Neural progenitor cell (in vitro differentiated cells): ENCODE results near the gene CRIM1. TPM values are rescaled to one million over a fixed set of nuclear protein-coding genes. Genes with fewer than 3 reads are reported as not detected.
A peak's percentile ranks its signal among the peaks of the same experiment; 100 is the strongest.

ENCODE experiments used
- DNase-seq: peaks from one replicate; pipeline ENCODE4 v3.0.0-alpha.2; 2016; ENCODE audit warnings: low spot score
- H2AFZ ChIP-seq: fragments of 200-600 bp; sonication (generic); replicated peaks from 2 replicates; pipeline ENCODE4 v1.6.1; 2016; ENCODE audit warnings: antibody characterized with exemption
- H3F3A ChIP-seq: fragments of 200-600 bp; sonication (generic); 2 replicates; pipeline ENCODE4 v1.6.1; 2016; ENCODE audit warnings: antibody characterized with exemption, low read depth
- H3K27ac ChIP-seq: fragments of 200-600 bp; sonication (generic); 2 replicates; pipeline ENCODE4 v1.5.1; 2016; ENCODE audit warnings: mild to moderate bottlenecking
- H3K27me3 ChIP-seq: fragments of 200-600 bp; sonication (generic); 2 replicates; pipeline ENCODE4 v1.6.1; 2016; ENCODE audit warnings: mild to moderate bottlenecking, moderate library complexity
- H3K36me3 ChIP-seq: fragments of 200-600 bp; sonication (generic); 2 replicates; pipeline ENCODE4 v1.5.1; 2016
- H3K4me1 ChIP-seq: fragments of 200-600 bp; sonication (generic); 2 replicates; pipeline ENCODE4 v1.6.1; 2016; ENCODE audit warnings: mixed run types
- H3K4me2 ChIP-seq: fragments of 200-600 bp; sonication (generic); 2 replicates; pipeline ENCODE4 v1.6.1; 2016
- H3K4me3 ChIP-seq: fragments of 200-600 bp; sonication (generic); 2 replicates; pipeline ENCODE4 v1.5.1; 2016
- H3K79me2 ChIP-seq: fragments of 200-600 bp; sonication (generic); 2 replicates; pipeline ENCODE4 v1.6.1; 2016; ENCODE audit warnings: low read depth
- H3K9ac ChIP-seq: fragments of 200-600 bp; sonication (generic); 2 replicates; pipeline ENCODE4 v1.6.1; 2016
- H3K9me3 ChIP-seq: fragments of 200-600 bp; sonication (generic); 2 replicates; pipeline ENCODE4 v1.5.1; 2016; ENCODE audit warnings: low read depth
- H4K20me1 ChIP-seq: fragments of 200-600 bp; sonication (generic); 2 replicates; pipeline ENCODE4 v1.6.1; 2016; ENCODE audit warnings: low read depth
- H3K27ac Mint-ChIP-seq: 3 replicates; pipeline ENCODE4 v1.8.0; 2021; ENCODE audit warnings: mixed read lengths
- H3K27me3 Mint-ChIP-seq: 2 replicates; pipeline ENCODE4 v1.8.0; 2022; ENCODE audit warnings: low read depth, mild to moderate bottlenecking, inconsistent platforms, moderate library complexity, mixed read lengths; ENCODE audit not compliant: insufficient read depth
- H3K36me3 Mint-ChIP-seq: 3 replicates; pipeline ENCODE4 v1.8.0; 2021; ENCODE audit warnings: mixed read lengths
- H3K4me1 Mint-ChIP-seq: 3 replicates; pipeline ENCODE4 v1.8.0; 2021; ENCODE audit warnings: mixed read lengths
- H3K4me3 Mint-ChIP-seq: 3 replicates; pipeline ENCODE4 v1.8.0; 2021; ENCODE audit warnings: mild to moderate bottlenecking, moderate library complexity, mixed read lengths
- H3K9me3 Mint-ChIP-seq: 3 replicates; pipeline ENCODE4 v1.8.0; 2020; ENCODE audit warnings: mixed read lengths
- EZH2 ChIP-seq: fragments of 200-600 bp; sonication (generic); IDR thresholded peaks from 2 replicates; pipeline ENCODE4 v1.6.1; 2017; ENCODE audit warnings: antibody characterized with exemption, mild to moderate bottlenecking, moderate library complexity
- EZH2phosphoT487 ChIP-seq: fragments of 200-600 bp; sonication (generic); IDR thresholded peaks from 2 replicates; pipeline ENCODE4 v1.6.1; 2017; ENCODE audit warnings: antibody characterized with exemption
- total RNA-seq: library from RNA; depleted of rRNA; stranded (reverse); fragments of >200 nt; gene quantifications from 2 replicates; pipeline ENCODE4 v1.2.3, GENCODE V29; 2015; ENCODE audit warnings: low replicate concordance
- TF ChIP-seq, protein P1 (sequence below): fragments of 200-600 bp; sonication (generic); IDR thresholded peaks from 2 replicates; pipeline ENCODE4 v1.5.1; 2017; ENCODE audit warnings: antibody characterized with exemption, mild to moderate bottlenecking

Gene CRIM1
- total RNA-seq, 1 donor from 2014 or later, result 4.9 TPM

GRCh38 chr2:36410681-36411080 is 55.1 kb downstream of the CRIM1 start:
- no peak overlapping the region for H3K4me2 ChIP-seq
- H3K4me3 ChIP-seq, result no peak overlapping the region
- H3K27me3 ChIP-seq, result no peaks in the 10 kb centered on the region
- TF ChIP-seq EZH2 (no peak), EZH2phosphoT487 (no peak)
- TF ChIP-seq, protein P1, sequence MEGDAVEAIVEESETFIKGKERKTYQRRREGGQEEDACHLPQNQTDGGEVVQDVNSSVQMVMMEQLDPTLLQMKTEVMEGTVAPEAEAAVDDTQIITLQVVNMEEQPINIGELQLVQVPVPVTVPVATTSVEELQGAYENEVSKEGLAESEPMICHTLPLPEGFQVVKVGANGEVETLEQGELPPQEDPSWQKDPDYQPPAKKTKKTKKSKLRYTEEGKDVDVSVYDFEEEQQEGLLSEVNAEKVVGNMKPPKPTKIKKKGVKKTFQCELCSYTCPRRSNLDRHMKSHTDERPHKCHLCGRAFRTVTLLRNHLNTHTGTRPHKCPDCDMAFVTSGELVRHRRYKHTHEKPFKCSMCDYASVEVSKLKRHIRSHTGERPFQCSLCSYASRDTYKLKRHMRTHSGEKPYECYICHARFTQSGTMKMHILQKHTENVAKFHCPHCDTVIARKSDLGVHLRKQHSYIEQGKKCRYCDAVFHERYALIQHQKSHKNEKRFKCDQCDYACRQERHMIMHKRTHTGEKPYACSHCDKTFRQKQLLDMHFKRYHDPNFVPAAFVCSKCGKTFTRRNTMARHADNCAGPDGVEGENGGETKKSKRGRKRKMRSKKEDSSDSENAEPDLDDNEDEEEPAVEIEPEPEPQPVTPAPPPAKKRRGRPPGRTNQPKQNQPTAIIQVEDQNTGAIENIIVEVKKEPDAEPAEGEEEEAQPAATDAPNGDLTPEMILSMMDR, result no peak
- no peak overlapping the region for H3K9ac ChIP-seq
- Mint-ChIP-seq H3K27ac (no peak overlapping the region), H3K27me3 (no peaks in the 10 kb centered on the region), H3K4me3 (no peak overlapping the region), H3K36me3 (peaks cover 2% of the 10 kb centered on the region), H3K4me1 (peaks cover 34% of the 10 kb centered on the region), H3K9me3 (no peaks in the 10 kb centered on the region)
- no peaks in the 10 kb centered on the region for H3K9me3 ChIP-seq
- peaks cover 38% of the 10 kb centered on the region for H3K4me1 ChIP-seq
- no peak overlapping the region for H3K27ac ChIP-seq
- no peak overlapping the region for H2AFZ ChIP-seq
- H3K79me2 ChIP-seq, result peaks cover 7% of the 10 kb centered on the region
- no peak for DNase-seq
- peaks cover 11% of the 10 kb centered on the region for H4K20me1 ChIP-seq
- H3K36me3 ChIP-seq, result no peaks in the 10 kb centered on the region
- H3F3A ChIP-seq, result peaks cover 34% of the 10 kb centered on the region

- Histone ChIP-seq H2AFZ (no peak overlapping the region), H3K79me2 (no peaks in the 10 kb centered on the region), H3K27me3 (no peaks in the 10 kb centered on the region), H3K4me3 (no peak overlapping the region), H4K20me1 (peaks cover 11% of the 10 kb centered on the region), H3K36me3 (no peaks in the 10 kb centered on the region), H3K4me2 (peak overlapping the region; percentile 29), H3K9ac (no peak overlapping the region), H3K9me3 (no peaks in the 10 kb centered on the region), H3K4me1 (peaks cover 31% of the 10 kb centered on the region), H3K27ac (no peak overlapping the region), H3F3A (peaks cover 30% of the 10 kb centered on the region)
- peaks cover 28% of the 10 kb centered on the region for H3K4me1 Mint-ChIP-seq
- no peak overlapping the region for H3K27ac Mint-ChIP-seq
- no peaks in the 10 kb centered on the region for H3K9me3 Mint-ChIP-seq
- H3K36me3 Mint-ChIP-seq, result peaks cover 2% of the 10 kb centered on the region
- no peaks in the 10 kb centered on the region for H3K27me3 Mint-ChIP-seq
- TF ChIP-seq EZH2phosphoT487, result no peak
- TF ChIP-seq, protein P1, result peak; percentile 47
- TF ChIP-seq EZH2, result no peak
- DNase-seq, result peak; percentile 19
- H3K4me3 Mint-ChIP-seq, result no peak overlapping the region
Measured at GRCh38 chr2:36411962-36412444, 56.4 kb downstream of the CRIM1 start.

DNA sequence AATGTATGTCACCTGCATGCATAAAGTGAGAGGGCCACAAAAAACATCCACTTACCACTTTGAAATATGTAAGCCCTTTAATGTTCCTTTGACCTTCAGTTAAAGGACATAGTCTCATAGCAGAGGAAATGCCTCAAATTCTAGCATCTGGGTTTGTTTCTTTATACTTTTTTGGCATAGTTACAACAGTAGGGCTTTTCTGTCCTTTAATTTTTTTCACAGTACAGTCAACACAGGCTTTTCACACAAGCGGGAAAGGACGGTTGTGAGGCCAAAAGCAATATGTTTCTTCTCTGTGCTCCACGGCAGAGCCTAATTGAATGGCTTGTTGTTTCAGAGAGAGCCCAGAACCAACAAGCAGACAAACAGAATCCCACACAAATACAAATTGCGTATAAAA is 57.6 kb downstream of the CRIM1 start:
- Histone ChIP-seq H4K20me1 (peaks cover 5% of the 10 kb centered on the region), H3K4me1 (peaks cover 18% of the 10 kb centered on the region), H3K79me2 (no peaks in the 10 kb centered on the region), H2AFZ (no peak overlapping the region), H3K36me3 (no peaks in the 10 kb centered on the region), H3K9me3 (no peaks in the 10 kb centered on the region), H3K27me3 (no peaks in the 10 kb centered on the region), H3K4me2 (no peak overlapping the region), H3K4me3 (no peak overlapping the region), H3K9ac (no peak overlapping the region), H3F3A (peaks cover 18% of the 10 kb centered on the region), H3K27ac (no peak overlapping the region)
- Mint-ChIP-seq H3K27ac (no peak overlapping the region), H3K4me1 (peaks cover 18% of the 10 kb centered on the region), H3K4me3 (no peak overlapping the region), H3K36me3 (peaks cover 2% of the 10 kb centered on the region), H3K27me3 (no peaks in the 10 kb centered on the region), H3K9me3 (no peaks in the 10 kb centered on the region)
- TF ChIP-seq EZH2 (no peak), EZH2phosphoT487 (no peak)
- TF ChIP-seq, protein P1, result no peak
- DNase-seq, result no peak
